ENCODE measurements around the gene FBN1. TPM values are rescaled to one million over a fixed set of nuclear protein-coding genes. Genes with fewer than 3 reads are reported as not detected.

FBN1 gene
- total and polyA plus RNA-seq, 2 donors: 6.3 to 19.5 TPM

DNA sequence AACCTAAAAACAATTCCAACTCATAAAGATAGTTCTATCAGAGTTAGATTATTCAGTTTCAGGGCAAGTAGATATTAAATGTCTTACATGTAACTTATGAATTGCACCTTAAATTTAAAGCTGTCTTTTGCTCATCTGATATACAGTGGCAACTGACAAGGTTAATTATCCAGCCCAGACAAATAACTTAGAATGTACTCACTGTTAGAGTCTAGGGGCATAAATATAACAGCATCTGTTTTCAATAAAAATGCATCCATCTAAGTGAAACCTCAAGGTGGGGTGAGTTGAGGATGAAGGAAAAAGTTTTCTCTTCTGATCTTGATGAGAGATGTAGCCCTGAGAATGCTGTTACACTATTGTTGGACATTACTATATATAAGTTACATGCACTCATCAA, 112.6 kb downstream of the FBN1 start:
- Histone ChIP-seq H3K4me1 (ENCODE audit: control insufficient read depth in 2 of 2, insufficient read depth in 2 of 2, low read length in 2 of 2) (no peaks in the 10 kb centered on the region), H3K4me3 (ENCODE audit: low read length in 2 of 2) (no peak overlapping the region), H3K36me3 (ENCODE audit: control insufficient read depth in 2 of 2, insufficient read depth in 2 of 2, low read length in 1 of 2) (no peaks in the 10 kb centered on the region), H3K27ac (ENCODE audit: low read depth in 1 of 2, low read length in 1 of 2) (no peak overlapping the region), H3K27me3 (ENCODE audit: control insufficient read depth in 2 of 2, insufficient read depth in 1 of 2, low read length in 1 of 2) (no peaks in the 10 kb centered on the region), H3K9me3 (ENCODE audit: control insufficient read depth in 2 of 2, insufficient read depth in 1 of 2, low read length in 1 of 2) (no peaks in the 10 kb centered on the region)
- no peak for DNase-seq (ENCODE audit: low read depth in 6 of 9, low spot score in 9 of 9)

DNA sequence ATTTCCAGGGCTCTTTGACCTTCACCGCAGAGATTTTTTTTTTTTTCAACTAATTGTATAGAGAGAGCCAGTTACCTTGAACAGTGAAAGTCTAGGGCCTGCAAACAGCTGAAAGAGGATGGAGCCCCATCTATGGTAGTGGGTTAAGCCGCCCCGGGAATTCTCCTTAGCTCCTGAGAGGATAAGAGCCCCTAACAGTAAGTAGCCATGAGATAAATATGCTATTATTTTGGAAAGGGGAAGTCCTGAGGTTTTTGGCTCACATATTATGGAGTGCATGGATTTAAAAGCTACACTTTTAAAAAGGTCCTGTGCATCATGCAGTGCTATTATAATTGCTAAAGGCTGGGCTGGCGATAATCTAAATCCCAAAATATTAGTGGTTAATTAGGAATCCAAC, 115.0 kb downstream of the FBN1 start:
- Histone ChIP-seq H3K36me3 (ENCODE audit: control insufficient read depth in 2 of 2, insufficient read depth in 2 of 2, low read length in 1 of 2) (no peaks in the 10 kb centered on the region), H3K27me3 (ENCODE audit: control insufficient read depth in 2 of 2, insufficient read depth in 1 of 2, low read length in 1 of 2) (no peaks in the 10 kb centered on the region), H3K4me3 (ENCODE audit: low read length in 2 of 2) (no peak overlapping the region), H3K4me1 (ENCODE audit: control insufficient read depth in 2 of 2, insufficient read depth in 2 of 2, low read length in 2 of 2) (no peaks in the 10 kb centered on the region), H3K27ac (ENCODE audit: low read depth in 1 of 2, low read length in 1 of 2) (no peak overlapping the region), H3K9me3 (ENCODE audit: control insufficient read depth in 2 of 2, insufficient read depth in 1 of 2, low read length in 1 of 2) (no peaks in the 10 kb centered on the region)
- WGBS: 98% methylated on average over 4 of the region's 4 CpGs
- DNase-seq (ENCODE audit: low read depth in 6 of 9, low spot score in 9 of 9): no peak

DNA sequence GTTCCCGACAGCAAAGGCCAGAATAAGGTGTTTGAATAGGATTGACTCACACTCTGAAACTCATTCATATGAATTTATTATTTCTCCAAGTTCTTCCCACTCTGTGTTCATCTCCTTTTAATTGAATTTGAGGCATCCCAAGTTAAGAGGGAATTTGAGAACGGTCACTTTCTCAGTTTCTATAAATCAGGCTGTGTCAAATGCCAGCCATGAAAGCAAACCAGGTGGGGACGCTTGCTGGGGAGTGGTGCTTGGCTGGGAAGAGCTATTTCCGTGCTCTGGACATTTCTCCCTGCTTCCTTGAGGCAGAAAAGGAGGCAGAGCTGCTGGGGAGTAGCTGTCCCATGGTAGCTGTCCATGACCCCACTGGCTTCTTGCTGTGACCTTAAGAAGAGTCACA, 116.6 kb downstream of the FBN1 start:
- H3K4me3 ChIP-seq (ENCODE audit: low read length in 2 of 2): no peak overlapping the region
- WGBS: 95% methylated on average over 4 of the region's 4 CpGs
- DNase-seq (ENCODE audit: low read depth in 6 of 9, low spot score in 9 of 9): no peak
- H3K36me3 ChIP-seq (ENCODE audit: control insufficient read depth in 2 of 2, insufficient read depth in 2 of 2, low read length in 1 of 2): no peaks in the 10 kb centered on the region
- no peaks in the 10 kb centered on the region for H3K9me3 ChIP-seq (ENCODE audit: control insufficient read depth in 2 of 2, insufficient read depth in 1 of 2, low read length in 1 of 2)
- no peaks in the 10 kb centered on the region for H3K4me1 ChIP-seq (ENCODE audit: control insufficient read depth in 2 of 2, insufficient read depth in 2 of 2, low read length in 2 of 2)
- H3K27ac ChIP-seq (ENCODE audit: low read depth in 1 of 2, low read length in 1 of 2): no peak overlapping the region
- H3K27me3 ChIP-seq (ENCODE audit: control insufficient read depth in 2 of 2, insufficient read depth in 1 of 2, low read length in 1 of 2): no peaks in the 10 kb centered on the region

DNA sequence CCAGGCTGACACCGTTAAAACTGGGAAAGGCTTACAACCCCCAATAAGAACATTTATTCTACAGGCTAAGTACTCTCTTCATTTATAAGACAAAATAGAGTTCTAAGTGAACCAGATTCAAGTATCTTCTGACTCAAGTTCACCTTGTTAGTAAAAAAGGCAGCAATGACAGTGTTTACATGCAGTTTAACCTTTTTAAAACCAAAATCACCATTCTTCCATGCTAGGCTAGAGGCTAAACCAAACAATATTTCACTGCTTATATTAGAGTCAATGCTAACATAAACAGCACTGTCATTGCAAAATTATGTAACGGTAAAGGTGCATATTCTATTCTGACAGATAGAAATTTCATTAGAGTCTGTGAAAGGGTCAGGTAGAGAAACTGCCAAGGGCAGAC, 118.0 kb downstream of the FBN1 start:
- Histone ChIP-seq H3K27ac (ENCODE audit: low read depth in 1 of 2, low read length in 1 of 2) (no peak overlapping the region), H3K36me3 (ENCODE audit: control insufficient read depth in 2 of 2, insufficient read depth in 2 of 2, low read length in 1 of 2) (no peaks in the 10 kb centered on the region), H3K4me1 (ENCODE audit: control insufficient read depth in 2 of 2, insufficient read depth in 2 of 2, low read length in 2 of 2) (no peaks in the 10 kb centered on the region), H3K9me3 (ENCODE audit: control insufficient read depth in 2 of 2, insufficient read depth in 1 of 2, low read length in 1 of 2) (no peaks in the 10 kb centered on the region), H3K4me3 (ENCODE audit: low read length in 2 of 2) (no peak overlapping the region), H3K27me3 (ENCODE audit: control insufficient read depth in 2 of 2, insufficient read depth in 1 of 2, low read length in 1 of 2) (no peaks in the 10 kb centered on the region)
- WGBS: 96% methylated on average over 2 of the region's 2 CpGs
- no peak for DNase-seq (ENCODE audit: low read depth in 6 of 9, low spot score in 9 of 9)

DNA sequence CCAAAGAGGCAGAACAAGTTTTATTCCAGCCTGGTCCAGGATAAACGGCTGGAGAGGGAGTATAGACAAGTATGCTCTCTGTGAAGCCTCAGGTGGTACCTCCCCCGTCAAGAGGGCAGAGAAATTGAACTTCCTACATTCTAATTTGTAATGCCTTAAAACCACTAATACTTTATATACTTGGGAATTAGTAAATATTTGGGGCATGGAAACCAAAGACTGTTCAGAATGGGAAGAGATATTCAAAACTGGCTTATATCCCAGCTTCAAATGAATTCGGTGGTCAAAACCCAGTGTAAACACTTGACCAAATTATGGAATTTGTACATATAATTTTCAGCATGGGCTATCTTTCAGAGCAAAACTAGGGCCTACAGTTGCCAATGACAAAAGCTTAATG, 122.6 kb downstream of the FBN1 start:
- WGBS: 99% methylated on average over 3 of the region's 3 CpGs
- DNase-seq (ENCODE audit: low read depth in 6 of 9, low spot score in 9 of 9): no peak

DNA sequence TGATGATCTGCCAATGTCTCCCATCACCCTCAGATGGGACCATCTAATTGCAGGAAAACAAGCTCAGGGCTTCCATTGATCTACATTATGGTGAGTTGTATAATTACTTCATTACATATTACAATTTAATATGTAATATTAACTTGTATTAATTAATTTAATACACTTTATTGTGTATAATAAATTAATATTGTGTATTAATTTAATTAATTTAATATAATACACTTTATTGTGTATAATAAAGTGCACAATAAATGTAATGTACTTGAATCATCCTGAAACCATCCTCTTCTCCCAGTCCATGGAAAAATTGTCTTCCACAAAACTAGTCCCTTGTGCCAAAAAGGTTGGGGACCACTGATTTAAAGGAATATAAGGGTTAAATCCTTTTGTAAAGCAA, 123.4 kb downstream of the FBN1 start:
- no peak overlapping the region for H3K27ac ChIP-seq (ENCODE audit: low read depth in 1 of 2, low read length in 1 of 2)
- no peaks in the 10 kb centered on the region for H3K9me3 ChIP-seq (ENCODE audit: control insufficient read depth in 2 of 2, insufficient read depth in 1 of 2, low read length in 1 of 2)
- no peaks in the 10 kb centered on the region for H3K27me3 ChIP-seq (ENCODE audit: control insufficient read depth in 2 of 2, insufficient read depth in 1 of 2, low read length in 1 of 2)

More for the DNA sequence above, 122.6 kb downstream of the FBN1 start:
- Histone ChIP-seq H3K27ac (ENCODE audit: low read depth in 1 of 2, low read length in 1 of 2) (no peak overlapping the region), H3K4me1 (ENCODE audit: control insufficient read depth in 2 of 2, insufficient read depth in 2 of 2, low read length in 2 of 2) (no peaks in the 10 kb centered on the region), H3K36me3 (ENCODE audit: control insufficient read depth in 2 of 2, insufficient read depth in 2 of 2, low read length in 1 of 2) (no peaks in the 10 kb centered on the region), H3K4me3 (ENCODE audit: low read length in 2 of 2) (no peak overlapping the region), H3K9me3 (ENCODE audit: control insufficient read depth in 2 of 2, insufficient read depth in 1 of 2, low read length in 1 of 2) (no peaks in the 10 kb centered on the region), H3K27me3 (ENCODE audit: control insufficient read depth in 2 of 2, insufficient read depth in 1 of 2, low read length in 1 of 2) (no peaks in the 10 kb centered on the region)

DNA sequence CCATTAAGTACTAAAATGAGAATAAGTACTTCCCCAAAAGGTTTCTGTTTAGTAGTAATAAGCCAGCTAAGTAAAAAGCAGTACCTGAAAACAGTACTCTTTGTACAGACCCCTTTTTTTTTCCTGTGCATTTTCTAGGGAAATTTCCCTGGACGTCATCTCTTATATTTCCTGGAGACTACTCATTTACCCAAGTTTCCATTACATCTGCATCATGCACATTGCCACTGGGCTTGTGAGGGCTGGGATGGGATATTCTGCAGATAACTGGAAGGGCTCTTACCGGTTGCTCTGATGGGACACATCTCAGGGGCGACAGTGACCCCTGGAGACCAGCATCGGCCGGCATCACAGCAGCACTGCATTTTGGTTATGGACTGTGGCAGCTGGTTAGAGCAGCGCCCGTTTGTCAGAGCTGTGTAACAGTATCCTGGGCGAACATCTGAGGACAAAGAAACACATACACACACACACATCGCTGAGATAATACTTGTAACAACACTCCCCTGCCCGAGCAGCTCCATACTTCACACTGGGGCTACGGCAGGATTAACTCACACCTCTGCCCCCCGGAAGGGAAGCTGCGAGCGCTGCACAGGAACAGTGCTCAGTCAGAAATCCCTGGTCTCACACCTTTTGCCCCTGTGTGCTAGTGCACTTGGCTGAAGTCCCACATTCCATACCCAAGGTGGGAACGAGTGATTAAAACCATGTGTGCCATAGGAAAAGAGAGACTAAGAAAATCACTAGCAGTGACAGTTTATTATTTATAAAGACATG, 124.9 kb downstream of the FBN1 start:
- no peaks in the 10 kb centered on the region for H3K4me1 ChIP-seq (ENCODE audit: control insufficient read depth in 2 of 2, insufficient read depth in 2 of 2, low read length in 2 of 2)
- no peak for DNase-seq (ENCODE audit: low read depth in 6 of 9, low spot score in 9 of 9)
- 96% methylated on average over 15 of the region's 15 CpGs for WGBS
- H3K4me3 ChIP-seq (ENCODE audit: low read length in 2 of 2): no peak overlapping the region
- no peaks in the 10 kb centered on the region for H3K36me3 ChIP-seq (ENCODE audit: control insufficient read depth in 2 of 2, insufficient read depth in 2 of 2, low read length in 1 of 2)
- H3K27ac ChIP-seq (ENCODE audit: low read depth in 1 of 2, low read length in 1 of 2): no peak overlapping the region
- H3K9me3 ChIP-seq (ENCODE audit: control insufficient read depth in 2 of 2, insufficient read depth in 1 of 2, low read length in 1 of 2): no peaks in the 10 kb centered on the region
- no peaks in the 10 kb centered on the region for H3K27me3 ChIP-seq (ENCODE audit: control insufficient read depth in 2 of 2, insufficient read depth in 1 of 2, low read length in 1 of 2)

More for the DNA sequence above, 123.4 kb downstream of the FBN1 start:
- Histone ChIP-seq H3K36me3 (ENCODE audit: control insufficient read depth in 2 of 2, insufficient read depth in 2 of 2, low read length in 1 of 2) (no peaks in the 10 kb centered on the region), H3K4me1 (ENCODE audit: control insufficient read depth in 2 of 2, insufficient read depth in 2 of 2, low read length in 2 of 2) (no peaks in the 10 kb centered on the region), H3K4me3 (ENCODE audit: low read length in 2 of 2) (no peak overlapping the region)
- no peak for DNase-seq (ENCODE audit: low read depth in 6 of 9, low spot score in 9 of 9)

DNA sequence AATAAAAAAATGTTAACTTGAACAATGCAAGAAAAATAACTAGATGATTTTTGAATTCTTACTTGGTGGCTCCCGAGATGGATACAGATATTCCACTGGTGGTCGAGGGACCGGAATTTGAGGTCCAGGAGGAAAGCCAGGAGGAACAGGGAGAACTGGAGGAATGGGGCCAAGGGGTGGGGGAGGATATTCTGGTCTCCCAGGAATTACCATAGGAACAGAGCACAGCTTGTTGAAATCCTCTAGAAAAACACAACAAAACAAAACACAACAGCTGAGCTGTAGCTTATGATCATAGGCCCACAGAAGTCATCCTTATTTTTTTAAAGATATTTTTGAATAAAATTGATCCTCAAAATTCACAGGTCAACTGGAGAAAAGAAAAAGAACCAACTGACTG, 129.4 kb downstream of the FBN1 start:
- Histone ChIP-seq H3K27ac (ENCODE audit: low read depth in 1 of 2, low read length in 1 of 2) (no peak overlapping the region), H3K27me3 (ENCODE audit: control insufficient read depth in 2 of 2, insufficient read depth in 1 of 2, low read length in 1 of 2) (no peaks in the 10 kb centered on the region), H3K9me3 (ENCODE audit: control insufficient read depth in 2 of 2, insufficient read depth in 1 of 2, low read length in 1 of 2) (no peaks in the 10 kb centered on the region), H3K4me1 (ENCODE audit: control insufficient read depth in 2 of 2, insufficient read depth in 2 of 2, low read length in 2 of 2) (no peaks in the 10 kb centered on the region), H3K4me3 (ENCODE audit: low read length in 2 of 2) (no peak overlapping the region), H3K36me3 (ENCODE audit: control insufficient read depth in 2 of 2, insufficient read depth in 2 of 2, low read length in 1 of 2) (no peaks in the 10 kb centered on the region)
- 98% methylated on average over 3 of the region's 3 CpGs for WGBS
- DNase-seq (ENCODE audit: low read depth in 6 of 9, low spot score in 9 of 9): no peak

DNA sequence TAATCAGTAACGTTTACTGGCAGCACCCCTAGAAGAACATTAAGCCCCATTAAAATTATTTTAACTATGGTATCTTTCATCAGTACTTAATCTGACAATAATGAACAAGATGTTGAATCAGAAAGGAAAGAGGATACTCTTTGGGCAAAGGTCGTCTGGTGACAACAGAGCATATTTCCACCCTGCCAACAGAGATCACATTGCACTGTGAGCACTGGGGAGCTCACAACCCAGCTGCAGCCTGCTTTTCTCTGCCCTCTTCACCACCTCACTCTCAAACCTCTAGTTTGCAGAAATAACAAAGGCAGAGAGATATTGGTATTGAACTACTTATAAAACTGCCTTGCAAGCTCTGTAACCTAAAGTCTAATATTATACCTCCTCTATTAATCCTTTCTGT, 130.0 kb downstream of the FBN1 start:
- WGBS: 95% methylated on average over 2 of the region's 2 CpGs
- no peaks in the 10 kb centered on the region for H3K4me1 ChIP-seq (ENCODE audit: control insufficient read depth in 2 of 2, insufficient read depth in 2 of 2, low read length in 2 of 2)
- DNase-seq (ENCODE audit: low read depth in 6 of 9, low spot score in 9 of 9): no peak
- no peak overlapping the region for H3K4me3 ChIP-seq (ENCODE audit: low read length in 2 of 2)
- H3K36me3 ChIP-seq (ENCODE audit: control insufficient read depth in 2 of 2, insufficient read depth in 2 of 2, low read length in 1 of 2): no peaks in the 10 kb centered on the region
- no peaks in the 10 kb centered on the region for H3K27me3 ChIP-seq (ENCODE audit: control insufficient read depth in 2 of 2, insufficient read depth in 1 of 2, low read length in 1 of 2)
- H3K27ac ChIP-seq (ENCODE audit: low read depth in 1 of 2, low read length in 1 of 2): no peak overlapping the region
- no peaks in the 10 kb centered on the region for H3K9me3 ChIP-seq (ENCODE audit: control insufficient read depth in 2 of 2, insufficient read depth in 1 of 2, low read length in 1 of 2)

Data from thymus (tissue), 11 donors.